Loucy (cell line): ENCODE data around the gene S1PR4.

Source experiments
- EZH2phosphoT487 ChIP-seq: fragments of 200-600 bp; IDR thresholded peaks from 2 replicates; pipeline ENCODE4 v1.6.1; 2018; ENCODE audit warnings: antibody characterized with exemption, mild to moderate bottlenecking, moderate library complexity, borderline replicate concordance
- TF ChIP-seq, protein P1 (sequence below): fragments of 200-600 bp; sonication (generic); conservative IDR thresholded peaks from 2 replicates; pipeline ENCODE4 v1.5.1; 2014; ENCODE audit warnings: mild to moderate bottlenecking, antibody characterized with exemption, low read length

DNA sequence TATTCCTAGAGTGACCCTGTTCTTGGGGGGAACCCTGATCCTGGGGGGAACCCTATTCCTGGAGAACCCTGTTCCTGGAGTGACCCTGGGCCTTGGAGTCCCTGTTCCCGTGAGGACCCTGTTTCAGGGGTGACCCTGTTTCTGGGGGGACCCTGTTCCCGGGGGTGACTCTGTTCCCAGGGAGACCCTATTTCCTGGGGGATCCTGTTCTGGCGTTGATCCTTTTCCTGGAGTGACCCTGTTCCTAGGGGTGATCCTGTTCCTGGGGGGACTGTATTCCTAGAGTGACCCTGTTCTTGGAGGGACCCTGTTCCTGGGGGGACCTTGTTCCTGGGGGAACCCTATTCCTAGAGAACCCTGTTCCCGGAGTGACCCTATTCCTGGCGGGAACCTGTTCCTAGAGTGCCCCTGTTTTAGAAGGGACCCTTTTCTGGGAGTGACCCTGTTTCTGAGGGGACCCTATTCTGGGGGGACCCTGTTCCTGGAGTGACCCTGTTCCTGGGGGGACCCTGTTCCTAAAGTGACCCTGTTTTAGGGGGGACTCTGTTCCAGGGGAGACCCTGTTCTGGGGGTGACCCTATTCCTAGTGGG is 27.7 kb upstream of the S1PR4 start:
- TF ChIP-seq, protein P1, sequence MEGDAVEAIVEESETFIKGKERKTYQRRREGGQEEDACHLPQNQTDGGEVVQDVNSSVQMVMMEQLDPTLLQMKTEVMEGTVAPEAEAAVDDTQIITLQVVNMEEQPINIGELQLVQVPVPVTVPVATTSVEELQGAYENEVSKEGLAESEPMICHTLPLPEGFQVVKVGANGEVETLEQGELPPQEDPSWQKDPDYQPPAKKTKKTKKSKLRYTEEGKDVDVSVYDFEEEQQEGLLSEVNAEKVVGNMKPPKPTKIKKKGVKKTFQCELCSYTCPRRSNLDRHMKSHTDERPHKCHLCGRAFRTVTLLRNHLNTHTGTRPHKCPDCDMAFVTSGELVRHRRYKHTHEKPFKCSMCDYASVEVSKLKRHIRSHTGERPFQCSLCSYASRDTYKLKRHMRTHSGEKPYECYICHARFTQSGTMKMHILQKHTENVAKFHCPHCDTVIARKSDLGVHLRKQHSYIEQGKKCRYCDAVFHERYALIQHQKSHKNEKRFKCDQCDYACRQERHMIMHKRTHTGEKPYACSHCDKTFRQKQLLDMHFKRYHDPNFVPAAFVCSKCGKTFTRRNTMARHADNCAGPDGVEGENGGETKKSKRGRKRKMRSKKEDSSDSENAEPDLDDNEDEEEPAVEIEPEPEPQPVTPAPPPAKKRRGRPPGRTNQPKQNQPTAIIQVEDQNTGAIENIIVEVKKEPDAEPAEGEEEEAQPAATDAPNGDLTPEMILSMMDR, result no peak
- TF ChIP-seq EZH2phosphoT487, result no peak
